ENCODE measurements around the gene RBBP4. TPM values are rescaled to one million over a fixed set of nuclear protein-coding genes. Genes with fewer than 3 reads are reported as not detected.
A peak's percentile ranks its signal among the peaks of the same experiment; 100 is the strongest.

RBBP4 gene
- total RNA-seq, 4 donors from 2014 or later: 85.4 to 113 (median 93.2) TPM

- ATAC-seq (ENCODE audit: low FRiP score) (peak; percentile 75), DNase-seq (ENCODE audit: low spot score) (no peak)
- no peak for TF ChIP-seq CTCF (IDR thresholded peaks at IDR 0.05)
Measured at GRCh38 chr1:32716312-32717148, 65.5 kb downstream of the RBBP4 start.

GRCh38 chr1:32717503-32717902 lies 66.5 kb downstream of the RBBP4 start:
- ATAC-seq (ENCODE audit: low FRiP score) (no peak), DNase-seq (ENCODE audit: low spot score) (no peak)
- TF ChIP-seq CTCF (IDR thresholded peaks at IDR 0.05): no peak

GRCh38 chr1:32718036-32718435 lies 67.0 kb downstream of the RBBP4 start:
- no peak for DNase-seq (ENCODE audit: low spot score)
- TF ChIP-seq CTCF (IDR thresholded peaks at IDR 0.05): no peak
- no peak for ATAC-seq (ENCODE audit: low FRiP score)

GRCh38 chr1:32718527-32718926 lies 67.5 kb downstream of the RBBP4 start:
- TF ChIP-seq CTCF (IDR thresholded peaks at IDR 0.05): no peak
- DNase-seq (ENCODE audit: low spot score) (no peak), ATAC-seq (ENCODE audit: low FRiP score) (no peak)

GRCh38 chr1:32719681-32720275 lies 68.8 kb downstream of the RBBP4 start:
- TF ChIP-seq CTCF (IDR thresholded peaks at IDR 0.05): no peak
- DNase-seq (ENCODE audit: low spot score) (no peak), ATAC-seq (ENCODE audit: low FRiP score) (no peak)

GRCh38 chr1:32724678-32725614 lies 73.9 kb downstream of the RBBP4 start:
- ATAC-seq (ENCODE audit: low FRiP score): peak; percentile 96
- no peak for DNase-seq (ENCODE audit: low spot score)

More at GRCh38 chr1:32724678-32725614, 73.9 kb downstream of the RBBP4 start:
- no peak for TF ChIP-seq CTCF (IDR thresholded peaks at IDR 0.05)
